DOHH2 (cell line): Measurements from ENCODE around the gene BUD23.
A peak's percentile ranks its signal among the peaks of the same experiment; 100 is the strongest.

Experiments used
- H3F3A ChIP-seq: fragments of 200-600 bp; sonication (generic), shearing (Covaris generic); 2 replicates; pipeline ENCODE4 v1.6.0; 2016; ENCODE audit warnings: antibody characterized with exemption, mild to moderate bottlenecking; ENCODE audit not compliant: control insufficient read depth, insufficient read depth
- H3K27ac ChIP-seq: fragments of 200-600 bp; sonication (generic); 2 replicates; pipeline ENCODE4 v1.5.1; 2014; ENCODE audit warnings: low read depth, mild to moderate bottlenecking, low read length, moderate library complexity
- H3K27me3 ChIP-seq: fragments of 200-600 bp; sonication (generic); 2 replicates; pipeline ENCODE4 v1.6.1; 2014; ENCODE audit warnings: mild to moderate bottlenecking, low read length, mixed read lengths; ENCODE audit not compliant: control insufficient read depth
- H3K36me3 ChIP-seq: fragments of 200-600 bp; sonication (generic); 2 replicates; pipeline ENCODE4 v1.6.1; 2014; ENCODE audit warnings: mild to moderate bottlenecking, low read length, moderate library complexity, mixed read lengths; ENCODE audit not compliant: control insufficient read depth
- H3K4me1 ChIP-seq: fragments of 200-600 bp; sonication (generic); 2 replicates; pipeline ENCODE4 v1.6.1; 2014; ENCODE audit warnings: mild to moderate bottlenecking, low read length, mixed read lengths; ENCODE audit not compliant: control insufficient read depth
- H3K4me2 ChIP-seq: fragments of 200-600 bp; sonication (generic); 2 replicates; pipeline ENCODE4 v1.6.0; 2014; ENCODE audit warnings: mild to moderate bottlenecking, low read length, moderate library complexity
- H3K4me3 ChIP-seq: fragments of 200-600 bp; sonication (generic); 2 replicates; pipeline ENCODE4 v1.5.1; 2014; ENCODE audit warnings: mild to moderate bottlenecking, low read length, mixed read lengths
- H3K79me2 ChIP-seq: fragments of 200-600 bp; sonication (generic); 2 replicates; pipeline ENCODE4 v1.6.1; 2014; ENCODE audit warnings: mild to moderate bottlenecking, low read length, mixed read lengths; ENCODE audit not compliant: control insufficient read depth
- H3K9me2 ChIP-seq: fragments of 200-600 bp; sonication (generic); replicated peaks from 2 replicates; pipeline ENCODE4 v1.6.1; 2014; ENCODE audit warnings: mild to moderate bottlenecking, low read length, mixed read lengths; ENCODE audit not compliant: control insufficient read depth
- H3K9me3 ChIP-seq: fragments of 200-600 bp; sonication (generic); 2 replicates; pipeline ENCODE4 v1.6.1; 2014; ENCODE audit warnings: antibody characterized with exemption, low read length, mixed read lengths; ENCODE audit not compliant: control insufficient read depth, insufficient read depth
- H4K20me1 ChIP-seq: fragments of 200-600 bp; sonication (generic); 2 replicates; pipeline ENCODE4 v1.6.0; 2014; ENCODE audit warnings: low read depth, mild to moderate bottlenecking, antibody characterized with exemption, low read length, moderate library complexity; ENCODE audit not compliant: control insufficient read depth, insufficient read depth
- EZH2phosphoT487 ChIP-seq: fragments of 200-600 bp; sonication (generic); IDR thresholded peaks from 2 replicates; pipeline ENCODE4 v1.6.1; 2017; ENCODE audit warnings: borderline replicate concordance, mild to moderate bottlenecking, antibody characterized with exemption, low read length, moderate library complexity, mixed read lengths
- TF ChIP-seq, protein P1 (sequence below): fragments of 200-600 bp; sonication (generic); IDR thresholded peaks from one replicate; pipeline ENCODE4 v1.5.1; 2014; ENCODE audit warnings: antibody characterized with exemption, mild to moderate bottlenecking, low read depth, low read length; ENCODE audit not compliant: poor library complexity, severe bottlenecking

BUD23 gene

DNA sequence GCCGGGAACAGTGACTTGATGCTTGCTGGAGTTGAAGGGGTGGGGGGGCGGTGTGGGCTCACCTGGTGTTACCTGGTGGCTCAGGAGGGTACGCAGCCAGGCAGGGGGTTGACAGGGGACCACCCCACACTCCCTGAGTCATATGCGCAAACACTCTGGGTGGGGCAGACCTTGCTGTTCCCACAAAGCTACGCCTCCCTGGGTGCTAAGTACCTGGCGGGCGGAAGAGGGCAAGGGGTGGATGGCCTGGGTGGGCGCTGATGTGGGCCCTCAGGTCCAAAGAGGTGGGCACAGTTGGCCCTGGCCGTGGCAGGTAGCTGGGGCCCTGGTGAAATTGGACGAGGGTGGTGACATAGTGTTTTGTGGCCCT is 22.1 kb downstream of the BUD23 start:
- no peak for TF ChIP-seq EZH2phosphoT487
- TF ChIP-seq, protein P1, sequence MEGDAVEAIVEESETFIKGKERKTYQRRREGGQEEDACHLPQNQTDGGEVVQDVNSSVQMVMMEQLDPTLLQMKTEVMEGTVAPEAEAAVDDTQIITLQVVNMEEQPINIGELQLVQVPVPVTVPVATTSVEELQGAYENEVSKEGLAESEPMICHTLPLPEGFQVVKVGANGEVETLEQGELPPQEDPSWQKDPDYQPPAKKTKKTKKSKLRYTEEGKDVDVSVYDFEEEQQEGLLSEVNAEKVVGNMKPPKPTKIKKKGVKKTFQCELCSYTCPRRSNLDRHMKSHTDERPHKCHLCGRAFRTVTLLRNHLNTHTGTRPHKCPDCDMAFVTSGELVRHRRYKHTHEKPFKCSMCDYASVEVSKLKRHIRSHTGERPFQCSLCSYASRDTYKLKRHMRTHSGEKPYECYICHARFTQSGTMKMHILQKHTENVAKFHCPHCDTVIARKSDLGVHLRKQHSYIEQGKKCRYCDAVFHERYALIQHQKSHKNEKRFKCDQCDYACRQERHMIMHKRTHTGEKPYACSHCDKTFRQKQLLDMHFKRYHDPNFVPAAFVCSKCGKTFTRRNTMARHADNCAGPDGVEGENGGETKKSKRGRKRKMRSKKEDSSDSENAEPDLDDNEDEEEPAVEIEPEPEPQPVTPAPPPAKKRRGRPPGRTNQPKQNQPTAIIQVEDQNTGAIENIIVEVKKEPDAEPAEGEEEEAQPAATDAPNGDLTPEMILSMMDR = no peak
- Histone ChIP-seq H3K4me3 (no peak overlapping the region), H3K9me3 (no peaks in the 10 kb centered on the region), H3K27ac (no peak overlapping the region), H3K36me3 (no peaks in the 10 kb centered on the region), H3K79me2 (no peaks in the 10 kb centered on the region), H3K9me2 (no peaks in the 10 kb centered on the region), H4K20me1 (no peaks in the 10 kb centered on the region), H3K4me2 (no peak overlapping the region), H3F3A (no peaks in the 10 kb centered on the region), H3K4me1 (peaks cover 13% of the 10 kb centered on the region), H3K27me3 (no peaks in the 10 kb centered on the region)

DNA sequence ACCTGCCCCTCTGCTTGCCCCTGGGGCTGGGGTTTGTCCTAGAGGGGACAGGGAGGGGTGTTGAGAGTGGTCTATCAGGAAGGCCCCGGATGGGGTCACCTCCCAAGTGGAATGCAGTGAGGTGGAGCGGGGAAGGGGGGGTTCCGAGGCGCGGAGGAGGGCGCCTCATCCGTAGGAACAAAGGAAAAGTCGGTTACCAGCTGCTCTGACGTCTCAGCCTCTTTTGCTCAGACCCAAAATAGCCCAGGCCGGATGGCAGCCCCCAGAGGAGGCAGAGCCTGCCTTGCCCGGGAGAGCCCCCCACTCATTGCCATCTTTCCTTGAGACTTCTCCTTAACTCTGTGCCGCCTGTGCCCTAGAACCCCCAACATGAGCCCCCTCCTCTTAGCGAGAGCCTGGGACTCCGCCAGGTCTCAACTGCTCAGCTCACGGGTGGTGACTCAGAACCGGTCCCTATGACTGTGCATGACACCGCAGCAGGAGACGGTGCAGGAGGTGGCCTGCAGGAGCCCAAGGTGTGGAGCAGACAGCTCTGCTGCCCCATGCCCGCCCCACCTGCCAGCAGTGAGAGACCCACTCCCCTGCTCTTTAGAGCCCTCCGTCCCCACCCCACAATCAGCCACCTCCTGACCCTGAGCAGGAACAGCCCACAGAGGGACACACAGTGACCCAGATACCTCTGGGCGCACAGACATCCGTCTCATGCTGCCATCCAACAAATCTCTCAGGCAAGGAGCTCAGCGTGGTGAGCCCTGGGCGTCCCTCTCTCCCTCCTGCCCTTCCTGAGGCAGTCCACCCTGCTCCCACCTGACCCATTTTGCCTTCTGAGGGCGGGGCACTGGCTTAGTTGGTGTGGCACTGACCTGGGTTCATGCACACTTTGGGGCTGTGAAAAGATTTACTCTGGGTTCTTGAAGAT is 23.0 kb downstream of the BUD23 start:
- Histone ChIP-seq H3K27ac (no peak overlapping the region), H4K20me1 (no peaks in the 10 kb centered on the region), H3K9me2 (no peaks in the 10 kb centered on the region), H3K4me2 (no peak overlapping the region), H3K4me3 (no peak overlapping the region), H3K9me3 (no peaks in the 10 kb centered on the region), H3F3A (no peaks in the 10 kb centered on the region), H3K36me3 (no peaks in the 10 kb centered on the region), H3K4me1 (peaks cover 13% of the 10 kb centered on the region), H3K27me3 (no peaks in the 10 kb centered on the region), H3K79me2 (no peaks in the 10 kb centered on the region)
- TF ChIP-seq, protein P1 = no peak
- no peak for TF ChIP-seq EZH2phosphoT487

DNA sequence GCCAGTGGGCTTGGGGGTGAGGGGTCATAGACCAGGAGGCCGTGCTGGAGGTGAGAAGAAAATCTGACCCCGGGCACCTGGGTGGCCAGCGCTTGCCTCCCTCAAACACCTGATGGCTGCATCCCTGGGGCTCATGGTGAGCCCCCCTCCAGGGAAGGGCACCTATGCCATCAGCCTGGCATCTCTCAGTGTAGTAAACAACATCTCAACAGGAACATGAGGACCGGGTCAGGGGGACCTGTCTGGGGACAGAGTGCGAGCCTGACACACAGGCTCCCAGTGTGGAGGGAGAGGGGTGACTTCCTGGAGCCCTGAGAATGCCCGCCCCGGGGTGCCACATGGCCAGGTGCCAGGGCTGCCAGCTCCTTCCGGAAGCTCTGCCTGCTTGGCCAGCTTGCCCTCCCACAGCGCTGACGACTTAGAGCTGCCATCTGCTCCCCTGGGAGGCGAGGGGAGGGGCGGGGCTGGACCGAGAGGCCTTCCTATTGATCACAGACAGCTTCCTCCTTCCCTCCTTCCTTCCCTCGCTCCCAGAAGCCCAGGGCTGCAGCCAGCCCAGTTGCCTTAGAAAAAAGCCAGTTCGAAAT is 23.7 kb downstream of the BUD23 start:
- Histone ChIP-seq H3K27ac (no peak overlapping the region), H3K27me3 (no peaks in the 10 kb centered on the region), H3K36me3 (no peaks in the 10 kb centered on the region), H3K79me2 (no peaks in the 10 kb centered on the region), H3K4me3 (no peak overlapping the region), H4K20me1 (no peaks in the 10 kb centered on the region), H3K4me1 (peaks cover 13% of the 10 kb centered on the region), H3K9me3 (no peaks in the 10 kb centered on the region), H3K4me2 (peak overlapping the region; percentile 19), H3F3A (no peaks in the 10 kb centered on the region), H3K9me2 (no peaks in the 10 kb centered on the region)
- TF ChIP-seq, protein P1 = no peak
- no peak for TF ChIP-seq EZH2phosphoT487
